Peyer's patch (tissue), 4 donors: Measurements from ENCODE around the gene PRKRIP1.

Experiments
- CTCF ChIP-seq, 6 experiments: fragments of 450-650 bp in 4 of 6; fragments of 200-600 bp in 2 of 6; sonication (generic) in 1 of 6; IDR thresholded peaks; one replicate each; pipeline ENCODE4 v1.5.1; 2017 to 2019; ENCODE audit warnings: antibody characterized with exemption in 6 of 6, mild to moderate bottlenecking in 3 of 6, moderate library complexity in 1 of 6
- POLR2A ChIP-seq, 2 donors: fragments of 450-650 bp; IDR thresholded peaks; one replicate each; pipeline ENCODE4 v1.5.1; 2017; ENCODE audit warnings: antibody characterized with exemption in 2 of 2, mild to moderate bottlenecking in 2 of 2, moderate library complexity in 2 of 2

GRCh38 chr7:102417105-102417504, 20.9 kb downstream of the PRKRIP1 start:
- TF ChIP-seq CTCF (IDR thresholded peaks at IDR 0.05) (no peak), POLR2A (IDR thresholded peaks at IDR 0.05) (no peak)
